ENCODE measurements around the gene FBXO8. TPM values are rescaled to one million over a fixed set of nuclear protein-coding genes. Genes with fewer than 3 reads are reported as not detected.

FBXO8 gene
- total RNA-seq, 1 experiment from 2014 or later = 8.9 TPM

DNA sequence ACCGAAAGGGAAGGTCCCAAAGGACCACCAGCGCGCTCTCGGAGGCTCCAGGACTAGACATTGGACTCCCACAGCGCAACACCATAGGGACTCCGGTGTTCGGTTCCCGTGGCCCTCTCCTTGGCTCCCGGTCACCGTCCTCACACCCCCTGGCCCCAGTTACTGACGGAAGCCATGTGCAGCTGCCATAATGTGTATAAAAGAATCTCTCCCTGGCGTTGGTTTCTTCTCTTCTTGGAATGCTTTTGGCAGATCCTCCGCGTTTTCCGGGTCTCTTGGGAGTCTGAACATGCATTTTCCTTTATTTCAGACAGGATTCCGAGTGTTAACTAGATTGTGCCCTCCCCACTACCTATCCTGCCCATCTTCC, 69.8 kb downstream of the FBXO8 start:
- Mint-ChIP-seq H3K27ac (peak overlapping the region in 1 of 3 experiments; percentile 33; a peak in 1 of 7 replicates), H3K9me3 (peaks cover 3 to 4% of the 10 kb centered on the region in 2 experiments; a peak in 2 of 5 replicates), H3K4me1 (peaks cover 55 to 56% of the 10 kb centered on the region in 2 experiments), H3K4me3 (peak overlapping the region; percentile 59 to 78), H3K27me3 (ENCODE audit: low read depth) (peaks cover 100% of the 10 kb centered on the region), H3K36me3 (ENCODE audit: insufficient read depth in 1 of 3, low read depth in 3 of 3) (no peaks in the 10 kb centered on the region)
- WGBS (ENCODE audit: extremely low coverage, insufficient read length, low lambda C conversion rate) = no CpG with 5 or more reads among the region's 16 CpGs
- H3T11ph ChIP-seq (ENCODE audit: low read length) = no peak overlapping the region
- H3K79me2 ChIP-seq (ENCODE audit: insufficient read depth, low read length) = no peaks in the 10 kb centered on the region
- H3K27me3 ChIP-seq (ENCODE audit: insufficient read depth, low read length) = peaks cover 75% of the 10 kb centered on the region
- H3K4me2 ChIP-seq (ENCODE audit: insufficient read depth, insufficient read length, low read length) = peak overlapping the region; percentile 67
- H3K23ac ChIP-seq (ENCODE audit: insufficient read length, low read depth, low read length) = no peak overlapping the region
- no peak overlapping the region for H2BK120ac ChIP-seq (ENCODE audit: low read depth, low read length, poor library complexity, severe bottlenecking)
- no peak overlapping the region for H3K18ac ChIP-seq (ENCODE audit: insufficient read length, low read depth, low read length)
- no peak overlapping the region for H2BK15ac ChIP-seq (ENCODE audit: low read depth, low read length)
- no peak overlapping the region for H2BK5ac ChIP-seq (ENCODE audit: insufficient read length, low read length)
- H3K79me1 ChIP-seq (ENCODE audit: insufficient read depth, low read depth, low read length, poor library complexity, severe bottlenecking) = no peaks in the 10 kb centered on the region
- peaks cover 6% of the 10 kb centered on the region for H4K20me1 ChIP-seq (ENCODE audit: control insufficient read depth, insufficient read depth, insufficient read length)
- H2AK5ac ChIP-seq (ENCODE audit: insufficient read length, low read length) = no peak overlapping the region
- no peak overlapping the region for H2BK12ac ChIP-seq (ENCODE audit: insufficient read length, low read depth, low read length)
- no peak for DNase-seq
- no peak overlapping the region for H3K4ac ChIP-seq (ENCODE audit: low read depth, low read length)
- H3K9me3 ChIP-seq (ENCODE audit: control insufficient read depth, low read depth, low read length) = no peaks in the 10 kb centered on the region
- H3K4me1 ChIP-seq (ENCODE audit: insufficient read depth, low read length) = peaks cover 2% of the 10 kb centered on the region; the same call in 1 of the 2 replicates
- H4K91ac ChIP-seq (ENCODE audit: insufficient read length, low read depth, low read length) = no peak overlapping the region
- TF ChIP-seq, protein P1, sequence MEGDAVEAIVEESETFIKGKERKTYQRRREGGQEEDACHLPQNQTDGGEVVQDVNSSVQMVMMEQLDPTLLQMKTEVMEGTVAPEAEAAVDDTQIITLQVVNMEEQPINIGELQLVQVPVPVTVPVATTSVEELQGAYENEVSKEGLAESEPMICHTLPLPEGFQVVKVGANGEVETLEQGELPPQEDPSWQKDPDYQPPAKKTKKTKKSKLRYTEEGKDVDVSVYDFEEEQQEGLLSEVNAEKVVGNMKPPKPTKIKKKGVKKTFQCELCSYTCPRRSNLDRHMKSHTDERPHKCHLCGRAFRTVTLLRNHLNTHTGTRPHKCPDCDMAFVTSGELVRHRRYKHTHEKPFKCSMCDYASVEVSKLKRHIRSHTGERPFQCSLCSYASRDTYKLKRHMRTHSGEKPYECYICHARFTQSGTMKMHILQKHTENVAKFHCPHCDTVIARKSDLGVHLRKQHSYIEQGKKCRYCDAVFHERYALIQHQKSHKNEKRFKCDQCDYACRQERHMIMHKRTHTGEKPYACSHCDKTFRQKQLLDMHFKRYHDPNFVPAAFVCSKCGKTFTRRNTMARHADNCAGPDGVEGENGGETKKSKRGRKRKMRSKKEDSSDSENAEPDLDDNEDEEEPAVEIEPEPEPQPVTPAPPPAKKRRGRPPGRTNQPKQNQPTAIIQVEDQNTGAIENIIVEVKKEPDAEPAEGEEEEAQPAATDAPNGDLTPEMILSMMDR (conservative IDR thresholded peaks at IDR 0.05) = no peak
- H3K27ac ChIP-seq (ENCODE audit: insufficient read length, low read depth, low read length) = no peak overlapping the region
- H3K56ac ChIP-seq (ENCODE audit: insufficient read length, low read depth, low read length) = no peak overlapping the region
- no peak overlapping the region for H2AFZ ChIP-seq (ENCODE audit: low read length)
- no peak overlapping the region for H4K8ac ChIP-seq (replicated peaks; ENCODE audit: insufficient read length, low read depth, low read length)
- H3K23me2 ChIP-seq (ENCODE audit: insufficient read length, low read depth, low read length, poor library complexity, severe bottlenecking) = peaks cover 16% of the 10 kb centered on the region
- H3K9ac ChIP-seq (ENCODE audit: extremely low read depth, insufficient read length, low read length) = no peak overlapping the region
- H3K14ac ChIP-seq (ENCODE audit: insufficient read depth, low read length) = no peak overlapping the region
- no peak overlapping the region for H2BK20ac ChIP-seq (ENCODE audit: low read depth, low read length, poor library complexity, severe bottlenecking)
- H4K5ac ChIP-seq (ENCODE audit: insufficient read length, low read depth, low read length) = no peak overlapping the region
